SK-N-SH treated with all-trans-retinoic acid at 6 μM for 48 hours (cell line): ENCODE measurements around the gene BANP.

Source experiments
- CSDC2 ChIP-seq: fragments of 250-450 bp; sonication (Bioruptor Pico); IDR thresholded peaks from 2 replicates; pipeline ENCODE4 v1.5.0; 2020; ENCODE audit warnings: mild to moderate bottlenecking, moderate library complexity
- ESRRG ChIP-seq: fragments of 250-450 bp; sonication (Bioruptor Pico); IDR thresholded peaks from 2 replicates; pipeline ENCODE4 v1.6.1; 2021; ENCODE audit warnings: mild to moderate bottlenecking
- ISL1 ChIP-seq: fragments of 250-450 bp; sonication (Bioruptor Pico); IDR thresholded peaks from 2 replicates; pipeline ENCODE4 v2.1.2; 2022; ENCODE audit warnings: mild to moderate bottlenecking, moderate library complexity
- RARB ChIP-seq: fragments of 250-450 bp; sonication (Bioruptor Pico); IDR thresholded peaks from 2 replicates; pipeline ENCODE4 v1.8.0; 2021; ENCODE audit warnings: mild to moderate bottlenecking, moderate library complexity
- TCF4 ChIP-seq: fragments of 250-450 bp; sonication (Bioruptor Pico); IDR thresholded peaks from 2 replicates; pipeline ENCODE4 v1.8.0; 2021; ENCODE audit warnings: mild to moderate bottlenecking, moderate library complexity, borderline replicate concordance
- TSHZ2 ChIP-seq: fragments of 250-450 bp; sonication (Bioruptor Pico); IDR thresholded peaks from 2 replicates; pipeline ENCODE4 v1.5.0; 2020; ENCODE audit warnings: mild to moderate bottlenecking, moderate library complexity
- ZC3H10 ChIP-seq: fragments of 250-450 bp; sonication (Bioruptor Pico); IDR thresholded peaks from 2 replicates; pipeline ENCODE4 v1.5.1; 2021; ENCODE audit warnings: mild to moderate bottlenecking, moderate library complexity
- ZFP30 ChIP-seq: fragments of 450-650 bp; formaldehyde crosslinking; IDR thresholded peaks from 2 replicates; pipeline ENCODE4 v1.5.0; 2022; ENCODE audit warnings: mild to moderate bottlenecking, moderate library complexity
- ZNF565 ChIP-seq: fragments of 450-650 bp; formaldehyde crosslinking; conservative IDR thresholded peaks from 2 replicates; pipeline ENCODE4 v1.5.0; 2020; ENCODE audit warnings: low read depth, mild to moderate bottlenecking, moderate library complexity
- ZNF70 ChIP-seq: fragments of 450-650 bp; formaldehyde crosslinking; IDR thresholded peaks from 2 replicates; pipeline ENCODE4 v1.5.0; 2020; ENCODE audit warnings: mild to moderate bottlenecking, moderate library complexity
- ZNF8 ChIP-seq: fragments of 450-650 bp; formaldehyde crosslinking; IDR thresholded peaks from 2 replicates; pipeline ENCODE4 v1.5.0; 2020; ENCODE audit warnings: mild to moderate bottlenecking, moderate library complexity

- TF ChIP-seq ZC3H10 (CRISPR knock-in tag) (no peak), RARB (CRISPR knock-in tag) (no peak), CSDC2 (CRISPR knock-in tag) (no peak), TCF4 (CRISPR knock-in tag) (no peak), ZFP30 (CRISPR knock-in tag) (no peak), ZNF565 (CRISPR knock-in tag) (no peak), ZNF70 (CRISPR knock-in tag) (no peak), ZNF8 (CRISPR knock-in tag) (no peak), ESRRG (CRISPR knock-in tag) (no peak), TSHZ2 (CRISPR knock-in tag) (no peak), ISL1 (CRISPR knock-in tag) (no peak)
Observed at GRCh38 chr16:87960296-87960695, 9.1 kb downstream of the BANP start.
